ENCODE data around the gene PREX1. TPM values are rescaled to one million over a fixed set of nuclear protein-coding genes. Genes with fewer than 3 reads are reported as not detected.

The PREX1 gene
- total and polyA plus RNA-seq, 2 donors (not counting 1 experiment from before 2014, with no cell fraction given), result 1.0 to 3.1 TPM

- H3K4me1 ChIP-seq (ENCODE audit: control insufficient read depth, extremely low read depth, insufficient read depth, low read length), result no peaks in the 10 kb centered on the region
- H2AFZ ChIP-seq (ENCODE audit: low read length), result no peak overlapping the region
- no peak for DNase-seq (ENCODE audit: low read depth in 2 of 2)
- H4K20me1 ChIP-seq (ENCODE audit: control insufficient read depth, extremely low read depth, insufficient read depth, low read length), result no peaks in the 10 kb centered on the region
- H3K4me3 ChIP-seq (replicated peaks in 1 of 4; ENCODE audit: control extremely low read depth in 1 of 4, insufficient read depth in 1 of 4, low read depth in 3 of 4, low read length in 4 of 4), result no peak overlapping the region
- TF ChIP-seq EZH2 (IDR thresholded peaks at IDR 0.05; ENCODE audit: low read length, missing control alignments) (no peak), CTCF (conservative IDR thresholded peaks at IDR 0.05 in 1 of 2, IDR thresholded peaks at IDR 0.05 in 1 of 2; ENCODE audit: low read depth in 1 of 2, low read length in 2 of 2) (no peak)
- no peak overlapping the region for H3K27ac ChIP-seq (ENCODE audit: insufficient read depth, low read length)
- no peaks in the 10 kb centered on the region for H3K36me3 ChIP-seq (ENCODE audit: control insufficient read depth, insufficient read depth, low read length)
- H3K4me2 ChIP-seq (ENCODE audit: extremely low read depth, insufficient read depth, low read length), result no peak overlapping the region
- H3K9ac ChIP-seq (ENCODE audit: insufficient read depth, low read length), result no peak overlapping the region
- no peaks in the 10 kb centered on the region for H3K27me3 ChIP-seq (ENCODE audit: control insufficient read depth, insufficient read depth, low read length)
- H3K9me3 ChIP-seq (ENCODE audit: control insufficient read depth, insufficient read depth, low read depth, low read length), result no peaks in the 10 kb centered on the region
- H3K79me2 ChIP-seq (ENCODE audit: control insufficient read depth, insufficient read depth, low read length), result no peaks in the 10 kb centered on the region
Observed at GRCh38 chr20:48714764-48715163, 113.0 kb downstream of the PREX1 start.

- Histone ChIP-seq H3K4me1 (ENCODE audit: control insufficient read depth, extremely low read depth, insufficient read depth, low read length) (no peaks in the 10 kb centered on the region), H3K4me2 (ENCODE audit: extremely low read depth, insufficient read depth, low read length) (no peak overlapping the region)
- DNase-seq (ENCODE audit: low read depth in 2 of 2), result no peak
Observed at GRCh38 chr20:48711696-48712464, 115.9 kb downstream of the PREX1 start.

GRCh38 chr20:48711044-48711428 is 116.8 kb downstream of the PREX1 start:
- Histone ChIP-seq H3K4me3 (replicated peaks in 1 of 4; ENCODE audit: control extremely low read depth in 1 of 4, insufficient read depth in 1 of 4, low read depth in 3 of 4, low read length in 4 of 4) (no peak overlapping the region), H3K27me3 (ENCODE audit: control insufficient read depth, insufficient read depth, low read length) (no peaks in the 10 kb centered on the region), H3K4me2 (ENCODE audit: extremely low read depth, insufficient read depth, low read length) (no peak overlapping the region), H3K36me3 (ENCODE audit: control insufficient read depth, insufficient read depth, low read length) (no peaks in the 10 kb centered on the region), H3K27ac (ENCODE audit: insufficient read depth, low read length) (no peak overlapping the region), H4K20me1 (ENCODE audit: control insufficient read depth, extremely low read depth, insufficient read depth, low read length) (no peaks in the 10 kb centered on the region), H3K4me1 (ENCODE audit: control insufficient read depth, extremely low read depth, insufficient read depth, low read length) (no peaks in the 10 kb centered on the region), H3K79me2 (ENCODE audit: control insufficient read depth, insufficient read depth, low read length) (no peaks in the 10 kb centered on the region), H3K9ac (ENCODE audit: insufficient read depth, low read length) (no peak overlapping the region), H3K9me3 (ENCODE audit: control insufficient read depth, insufficient read depth, low read depth, low read length) (no peaks in the 10 kb centered on the region), H2AFZ (ENCODE audit: low read length) (no peak overlapping the region)
- no peak for TF ChIP-seq EZH2 (IDR thresholded peaks at IDR 0.05; ENCODE audit: low read length, missing control alignments)
- no peak for TF ChIP-seq CTCF (conservative IDR thresholded peaks at IDR 0.05 in 1 of 2, IDR thresholded peaks at IDR 0.05 in 1 of 2; ENCODE audit: low read depth in 1 of 2, low read length in 2 of 2)
- no peak for DNase-seq (ENCODE audit: low read depth in 2 of 2)

More at GRCh38 chr20:48711696-48712464, 115.9 kb downstream of the PREX1 start:
- no peaks in the 10 kb centered on the region for H3K9me3 ChIP-seq (ENCODE audit: control insufficient read depth, insufficient read depth, low read depth, low read length)
- no peaks in the 10 kb centered on the region for H4K20me1 ChIP-seq (ENCODE audit: control insufficient read depth, extremely low read depth, insufficient read depth, low read length)
- H2AFZ ChIP-seq (ENCODE audit: low read length), result no peak overlapping the region
- H3K79me2 ChIP-seq (ENCODE audit: control insufficient read depth, insufficient read depth, low read length), result no peaks in the 10 kb centered on the region
- H3K9ac ChIP-seq (ENCODE audit: insufficient read depth, low read length), result no peak overlapping the region
- no peaks in the 10 kb centered on the region for H3K36me3 ChIP-seq (ENCODE audit: control insufficient read depth, insufficient read depth, low read length)
- no peak overlapping the region for H3K4me3 ChIP-seq (replicated peaks in 1 of 4; ENCODE audit: control extremely low read depth in 1 of 4, insufficient read depth in 1 of 4, low read depth in 3 of 4, low read length in 4 of 4)
- no peak for TF ChIP-seq CTCF (conservative IDR thresholded peaks at IDR 0.05 in 1 of 2, IDR thresholded peaks at IDR 0.05 in 1 of 2; ENCODE audit: low read depth in 1 of 2, low read length in 2 of 2)
- no peak for TF ChIP-seq EZH2 (IDR thresholded peaks at IDR 0.05; ENCODE audit: low read length, missing control alignments)
- no peak overlapping the region for H3K27ac ChIP-seq (ENCODE audit: insufficient read depth, low read length)
- H3K27me3 ChIP-seq (ENCODE audit: control insufficient read depth, insufficient read depth, low read length), result no peaks in the 10 kb centered on the region

All from fibroblast of lung (primary cell).